ENCODE data around the gene CREB3L1. TPM values are rescaled to one million over a fixed set of nuclear protein-coding genes. Genes with fewer than 3 reads are reported as not detected.
A peak's percentile ranks its signal among the peaks of the same experiment; 100 is the strongest.

The CREB3L1 gene
- total and polyA plus RNA-seq, 2 donors from 2014 or later = 2.5 to 7.3 TPM

GRCh38 chr11:46363031-46363407, 85.6 kb downstream of the CREB3L1 start:
- H3K27me3 ChIP-seq (ENCODE audit: control insufficient read depth, insufficient read depth, low read length) = no peaks in the 10 kb centered on the region
- no peak for TF ChIP-seq CTCF (IDR thresholded peaks at IDR 0.05; ENCODE audit: borderline replicate concordance, extremely low read depth, insufficient read depth)
- FAIRE-seq (no peak), DNase-seq (peak in 4 of 5 donors; percentile 63 to 88 (median 72))
- peak overlapping the region in 1 of 3 donors; percentile 55 for H3K9ac ChIP-seq (ENCODE audit: low read length in 3 of 3)
- H3K4me1 ChIP-seq (ENCODE audit: control insufficient read depth in 2 of 3, insufficient read depth in 2 of 3, low read depth in 1 of 3, low read length in 3 of 3) = peaks cover 0 to 37% (median 9%) of the 10 kb centered on the region in 3 donors
- H3K9me3 ChIP-seq (ENCODE audit: control insufficient read depth in 2 of 3, insufficient read depth in 1 of 3, low read length in 3 of 3) = no peaks in the 10 kb centered on the region
- peak overlapping the region; percentile 67 to 74 for H3K27ac ChIP-seq (ENCODE audit: low read depth in 2 of 2, low read length in 2 of 2)
- H3K36me3 ChIP-seq (ENCODE audit: control insufficient read depth in 2 of 3, insufficient read depth in 3 of 3, low read length in 3 of 3) = no peaks in the 10 kb centered on the region
- no peak overlapping the region for H3K4me3 ChIP-seq (ENCODE audit: low read length in 3 of 3)
- intact Hi-C loops (cut with DNase I) = no loop called here

GRCh38 chr11:46363455-46364005, 86.1 kb downstream of the CREB3L1 start:
- Histone ChIP-seq H3K4me3 (ENCODE audit: low read length in 3 of 3) (no peak overlapping the region), H3K9ac (ENCODE audit: low read length in 3 of 3) (peak overlapping the region in 1 of 3 donors; percentile 51), H3K36me3 (ENCODE audit: control insufficient read depth in 2 of 3, insufficient read depth in 3 of 3, low read length in 3 of 3) (peaks cover 0 to 2% (median 0%) of the 10 kb centered on the region in 3 donors), H3K9me3 (ENCODE audit: control insufficient read depth in 2 of 3, insufficient read depth in 1 of 3, low read length in 3 of 3) (no peaks in the 10 kb centered on the region), H3K27ac (ENCODE audit: low read depth in 2 of 2, low read length in 2 of 2) (peak overlapping the region in 1 of 2 donors; percentile 43), H3K4me1 (ENCODE audit: control insufficient read depth in 2 of 3, insufficient read depth in 2 of 3, low read depth in 1 of 3, low read length in 3 of 3) (peaks cover 0 to 37% (median 9%) of the 10 kb centered on the region in 3 donors), H3K27me3 (ENCODE audit: control insufficient read depth, insufficient read depth, low read length) (no peaks in the 10 kb centered on the region)
- TF ChIP-seq CTCF (IDR thresholded peaks at IDR 0.05; ENCODE audit: borderline replicate concordance, extremely low read depth, insufficient read depth) = no peak
- intact Hi-C loops (cut with DNase I) = no loop called here
- peak; percentile 73 to 81 (median 77) for DNase-seq
- no peak for FAIRE-seq

- no peak for TF ChIP-seq CTCF (IDR thresholded peaks at IDR 0.05; ENCODE audit: borderline replicate concordance, extremely low read depth, insufficient read depth)
- no peaks in the 10 kb centered on the region for H3K9me3 ChIP-seq (ENCODE audit: control insufficient read depth in 2 of 3, insufficient read depth in 1 of 3, low read length in 3 of 3)
- H3K9ac ChIP-seq (ENCODE audit: low read length in 3 of 3) = peak overlapping the region in 1 of 3 donors; percentile 51
- no peaks in the 10 kb centered on the region for H3K27me3 ChIP-seq (ENCODE audit: control insufficient read depth, insufficient read depth, low read length)
- H3K4me1 ChIP-seq (ENCODE audit: control insufficient read depth in 2 of 3, insufficient read depth in 2 of 3, low read depth in 1 of 3, low read length in 3 of 3) = peaks cover 0 to 37% (median 9%) of the 10 kb centered on the region in 3 donors
- peaks cover 0 to 2% (median 0%) of the 10 kb centered on the region in 3 donors for H3K36me3 ChIP-seq (ENCODE audit: control insufficient read depth in 2 of 3, insufficient read depth in 3 of 3, low read length in 3 of 3)
- peak overlapping the region in 1 of 2 donors; percentile 43 for H3K27ac ChIP-seq (ENCODE audit: low read depth in 2 of 2, low read length in 2 of 2)
- no peak overlapping the region for H3K4me3 ChIP-seq (ENCODE audit: low read length in 3 of 3)
- intact Hi-C loops (cut with DNase I) = no loop called here
- DNase-seq (no peak), FAIRE-seq (no peak)
These were observed 86.6 kb downstream of the CREB3L1 start for GRCh38 chr11:46364056-46364455.

Measured in kidney (tissue), 14 donors.